Nucleus accumbens (tissue), 56 donors: ENCODE data around the gene TINCR.
"Not testable (repeated sequence)": the region's sequence is repeated elsewhere in the genome, so short reads cannot be mapped to it uniquely, and the experiment has no call there.

ENCODE experiments used
- DNase-seq, 56 donors: peaks; one replicate each; lab custom pipeline; 2025; lab: John Stamatoyannopoulos, UW

TINCR gene

DNA sequence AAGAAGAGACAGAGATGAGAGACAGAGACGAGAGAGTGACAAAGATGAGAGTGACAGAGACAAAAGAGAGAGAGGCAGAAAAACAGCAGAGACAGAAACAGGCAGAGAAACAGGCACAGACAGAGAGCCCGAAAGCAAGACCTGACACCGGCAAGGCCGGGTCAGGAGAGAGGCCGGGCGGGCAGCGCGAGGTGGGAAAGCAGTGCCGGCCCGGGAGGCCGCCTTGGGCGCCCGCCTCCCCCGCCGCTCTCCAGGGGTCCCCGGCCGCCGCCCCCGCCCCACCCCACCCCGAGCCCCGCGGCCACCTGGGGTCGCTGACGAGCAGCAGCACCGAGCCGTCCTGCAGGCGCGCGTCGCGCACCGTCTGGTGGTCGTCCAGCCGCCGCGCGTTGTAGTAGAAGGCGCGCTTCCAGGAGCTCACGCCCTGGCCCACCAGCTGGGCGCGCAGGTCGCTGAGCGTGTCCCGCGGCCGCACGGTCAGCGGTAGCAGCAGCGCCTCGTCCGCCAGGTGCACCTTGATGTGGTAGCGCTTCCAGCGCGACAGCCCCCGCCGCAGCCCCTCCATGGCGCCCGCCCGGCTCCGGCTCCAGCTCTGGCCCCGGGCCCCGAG lies at the start of gene TINCR:
Gene TINCR (minus strand): TSS at position 594 of the 610 bp plus-strand sequence.
- DNase-seq: no peak

DNA sequence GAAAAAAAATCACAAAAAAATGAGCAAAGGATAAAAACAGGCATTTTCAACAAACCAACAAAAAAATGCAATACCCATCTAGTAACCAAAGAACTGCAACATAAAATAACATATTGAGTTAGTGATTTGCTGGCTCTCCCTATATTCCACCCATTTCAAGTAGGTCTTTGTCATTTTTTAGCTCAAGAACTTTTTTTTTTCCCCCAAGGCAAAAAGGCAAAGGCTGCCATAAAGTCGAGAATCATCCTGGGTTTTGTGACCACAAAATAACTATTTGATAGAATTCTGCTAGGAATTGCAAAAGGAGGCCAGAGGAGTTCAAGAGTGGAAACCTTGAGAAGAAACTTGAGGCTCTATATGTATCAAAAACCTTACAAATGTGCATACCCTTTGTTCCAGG lies 49.3 kb upstream of the TINCR start:
- no peak for DNase-seq

DNA sequence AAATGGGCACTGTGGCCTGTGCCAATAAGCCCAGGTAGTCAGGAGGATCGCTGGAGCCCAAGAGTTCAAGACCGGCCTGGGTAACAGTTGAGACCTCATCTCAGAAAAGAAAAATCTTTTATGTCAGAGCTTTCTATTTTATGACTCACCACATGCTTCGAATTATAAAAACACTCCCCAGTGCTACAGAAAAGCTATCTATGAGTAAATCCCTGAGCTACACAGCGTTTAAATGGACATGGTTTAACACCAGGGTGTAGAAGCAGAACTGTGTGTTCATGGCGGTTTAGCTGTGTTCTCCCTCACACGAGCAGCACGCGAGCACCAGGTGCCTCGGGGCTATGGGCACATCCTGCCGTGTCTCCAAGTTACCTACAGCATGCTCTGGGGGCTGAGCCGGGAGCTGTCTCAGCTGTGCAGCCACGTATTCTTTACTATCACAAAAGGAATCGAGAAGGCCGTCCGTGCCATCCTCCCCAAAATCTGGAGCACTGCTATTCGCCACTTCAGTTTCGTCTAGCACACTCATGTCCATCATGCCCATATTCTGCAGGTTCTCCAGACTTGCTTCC lies 48.1 kb upstream of the TINCR start:
- DNase-seq: no peak

DNA sequence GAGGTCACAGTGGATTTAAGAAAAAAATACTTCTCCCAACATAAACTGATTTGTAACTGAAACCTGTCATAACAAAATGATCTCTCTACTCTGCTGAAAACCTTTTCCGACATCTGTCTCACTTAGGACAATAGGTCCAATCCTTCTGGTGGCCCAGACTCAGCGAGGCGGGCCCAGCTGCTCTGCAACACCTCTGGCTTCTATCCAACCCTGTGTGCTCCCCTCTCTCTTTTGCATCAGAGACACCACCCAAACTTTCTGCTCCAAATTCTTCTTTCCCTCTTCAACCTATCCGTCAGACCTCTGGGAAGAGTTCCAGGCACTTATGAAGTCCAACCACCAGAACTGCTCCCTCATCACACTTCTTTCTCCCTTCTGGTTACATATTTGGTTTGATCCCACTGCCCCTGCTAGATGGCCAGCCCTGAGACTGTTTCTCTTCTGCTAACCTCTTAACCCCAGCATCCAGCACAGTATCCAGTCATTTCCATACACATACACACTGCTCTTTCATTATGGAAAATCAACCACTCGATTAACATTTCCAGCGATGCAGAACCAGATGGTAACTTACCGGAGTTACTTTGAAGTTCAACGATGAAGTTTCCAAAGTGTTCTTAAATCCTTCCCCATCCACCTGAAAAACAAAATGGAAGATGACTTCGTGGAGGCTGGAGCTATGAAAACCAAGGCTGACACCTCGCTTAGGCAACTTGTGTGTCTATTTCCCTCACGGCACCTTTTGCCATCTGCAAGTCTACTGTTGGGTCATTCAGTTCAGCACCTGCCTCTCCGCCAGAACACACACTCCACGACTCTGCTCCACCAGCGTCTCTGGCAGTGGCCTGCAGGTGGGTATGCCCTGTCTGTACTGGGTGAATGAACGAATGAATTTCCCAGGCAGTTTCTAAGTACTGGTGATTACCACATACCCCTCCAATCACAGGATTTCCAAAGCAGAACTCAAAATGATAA lies 45.4 kb upstream of the TINCR start:
- no peak for DNase-seq

DNA sequence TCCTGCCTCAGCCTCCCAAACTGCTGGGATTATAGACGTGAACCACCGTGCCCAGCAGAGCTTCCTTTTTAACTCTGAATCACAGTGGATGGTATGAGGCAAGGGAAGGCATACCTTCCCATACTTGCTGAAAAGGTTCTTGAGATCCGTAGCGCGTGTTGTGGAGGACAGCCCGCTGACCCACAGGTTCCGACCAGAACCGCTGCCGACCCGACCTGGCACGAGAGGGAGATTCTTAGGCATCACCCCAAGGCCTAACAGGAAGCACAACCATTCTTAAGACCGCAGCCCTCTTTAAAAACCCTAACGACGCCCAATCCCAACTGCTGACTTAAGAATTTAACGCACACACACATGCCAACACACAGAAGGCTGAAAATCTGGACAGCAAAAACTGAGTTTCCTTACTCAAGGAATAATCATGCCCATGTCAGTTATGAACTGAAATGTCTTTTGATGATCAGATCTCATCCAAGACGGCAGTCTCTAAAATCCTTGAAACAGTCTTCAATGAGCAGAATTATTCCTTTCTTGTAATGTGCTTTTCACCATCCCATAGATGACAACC lies 42.2 kb upstream of the TINCR start:
- no peak for DNase-seq

DNA sequence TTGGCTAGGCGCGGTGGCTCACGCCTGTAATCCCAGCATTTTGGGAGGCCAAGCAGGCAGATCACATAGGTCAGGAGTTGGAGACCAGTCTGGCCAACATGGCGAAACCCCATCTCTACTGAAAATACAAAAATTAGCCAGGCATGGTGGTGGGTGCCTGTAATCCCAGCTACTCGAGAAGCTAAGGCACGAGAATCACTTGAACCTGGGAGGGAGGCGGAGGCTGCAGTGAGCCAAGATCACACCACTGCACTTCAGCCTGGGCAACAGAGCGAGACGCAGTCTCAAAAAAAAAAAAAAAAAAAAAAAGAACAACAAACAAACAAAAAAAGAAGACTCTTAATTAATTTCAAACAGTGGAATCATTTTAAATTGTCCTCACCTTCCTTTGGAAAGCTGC lies 41.0 kb upstream of the TINCR start:
- not testable (repeated sequence) for DNase-seq

DNA sequence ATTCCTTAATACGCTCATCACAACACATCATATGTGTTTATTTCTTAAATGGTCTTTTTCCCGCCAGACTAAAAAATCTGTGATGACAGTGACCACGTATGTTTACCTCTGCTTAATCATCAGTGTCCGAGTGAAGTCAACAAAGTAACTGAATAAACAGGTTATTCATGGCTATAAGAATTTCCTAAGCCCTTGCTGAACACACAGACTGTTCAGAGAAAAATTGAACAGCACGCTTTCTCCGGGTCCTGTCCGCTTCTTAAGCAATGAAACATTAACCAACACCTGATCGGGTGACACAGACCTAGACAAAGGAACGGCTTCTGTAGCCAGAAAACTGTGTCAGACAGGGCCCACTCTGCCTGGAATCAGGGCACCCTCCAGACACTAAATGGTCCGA lies 40.5 kb upstream of the TINCR start:
- no peak for DNase-seq

DNA sequence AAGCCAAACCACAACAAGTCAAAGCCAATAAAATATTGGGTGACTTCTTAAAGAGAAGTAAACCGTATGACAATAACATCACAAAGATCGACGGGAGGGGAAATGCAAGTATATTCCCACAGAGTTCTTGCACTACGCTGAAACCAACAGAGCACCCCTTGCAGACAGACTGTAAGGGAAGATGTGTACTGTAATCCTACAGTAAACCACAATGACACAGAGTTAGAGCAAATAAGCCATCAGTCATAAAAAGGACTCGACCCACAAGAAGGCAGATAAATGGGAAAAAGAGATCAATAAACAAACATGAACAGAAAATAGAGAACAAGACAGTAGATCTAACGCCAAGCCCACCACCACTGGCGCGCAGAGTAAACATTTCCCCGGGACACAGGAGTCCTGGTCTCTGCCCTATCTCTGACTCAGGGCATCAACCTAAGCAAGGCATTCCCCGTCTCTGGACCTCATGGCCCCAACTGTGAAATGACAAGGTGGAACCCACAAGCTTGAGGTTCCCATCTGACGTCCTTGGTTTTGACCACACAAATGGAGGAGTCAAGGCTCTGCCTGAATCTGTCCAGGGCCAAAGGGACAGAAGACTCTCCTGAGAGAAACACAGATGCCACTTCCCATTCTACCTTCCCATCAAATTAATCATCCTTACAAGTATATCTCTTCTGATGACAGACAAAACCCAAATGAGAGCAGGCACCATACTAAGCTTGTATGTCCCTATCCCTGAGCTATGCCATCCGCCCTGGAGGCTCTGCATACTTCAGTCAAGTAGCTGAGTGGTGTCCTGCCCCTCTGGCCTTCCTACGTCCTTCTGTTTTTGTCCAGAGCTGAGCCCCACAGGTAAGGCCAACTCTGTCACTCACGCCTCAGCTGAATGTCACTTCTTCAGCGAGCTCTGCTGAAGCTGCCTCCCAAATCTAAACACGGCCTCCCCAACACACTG lies 39.8 kb upstream of the TINCR start:
- no peak for DNase-seq

DNA sequence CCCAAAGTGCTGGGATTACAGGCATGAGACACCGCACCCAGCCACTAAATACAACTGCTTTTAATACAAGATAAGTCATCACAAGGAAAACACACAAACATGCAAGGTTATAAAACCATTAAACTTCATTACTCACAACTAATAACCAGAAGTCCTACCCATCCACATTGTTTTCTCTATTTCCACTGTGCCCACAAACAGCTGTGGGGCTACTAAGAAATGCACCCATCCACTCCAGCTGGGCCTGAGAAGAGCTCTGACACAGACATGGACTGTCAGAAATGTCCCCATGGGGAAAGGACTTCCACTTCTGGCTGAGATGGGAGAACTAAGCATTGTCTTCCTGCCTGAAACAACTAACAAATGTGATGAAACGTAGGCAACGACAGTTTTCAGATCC lies 37.6 kb upstream of the TINCR start:
- no peak for DNase-seq

DNA sequence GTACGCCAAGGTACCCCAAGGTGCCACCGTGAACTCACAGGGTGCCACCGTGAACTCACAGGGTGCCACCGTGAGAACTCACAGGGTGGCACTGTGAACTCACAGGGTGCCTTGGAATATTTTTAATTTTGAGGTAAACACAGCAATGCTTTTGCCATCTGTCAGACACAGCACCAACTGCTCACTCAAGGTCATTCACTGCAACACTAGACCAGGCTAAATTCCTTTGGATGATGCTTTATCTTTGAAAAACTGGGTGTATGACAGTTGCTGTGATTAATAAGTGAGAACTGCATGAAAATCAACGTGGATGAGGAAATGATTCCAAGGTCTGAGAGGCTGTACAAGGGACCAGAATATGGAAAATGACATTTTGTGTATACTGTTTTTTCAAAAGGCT lies 35.9 kb upstream of the TINCR start:
- no peak for DNase-seq

DNA sequence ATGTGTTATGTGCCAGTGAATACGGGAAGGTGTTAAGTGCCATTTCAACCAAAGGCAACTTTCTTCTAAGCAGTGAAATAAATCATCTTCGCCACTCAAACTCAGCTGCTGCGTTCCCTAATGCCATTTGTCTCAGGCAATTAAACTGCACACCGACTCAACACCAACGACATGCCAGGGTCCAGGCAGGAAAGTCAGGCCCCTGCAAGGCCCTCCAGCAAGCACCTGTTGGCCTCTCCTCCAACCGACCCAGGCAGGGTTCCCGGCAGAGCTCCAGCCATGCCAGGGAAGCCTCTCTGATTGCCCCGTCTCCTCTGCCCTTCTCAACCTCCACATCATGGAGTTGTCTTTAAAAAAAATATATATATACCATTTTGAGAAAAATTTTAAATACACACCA lies 33.0 kb upstream of the TINCR start:
- DNase-seq: no peak

DNA sequence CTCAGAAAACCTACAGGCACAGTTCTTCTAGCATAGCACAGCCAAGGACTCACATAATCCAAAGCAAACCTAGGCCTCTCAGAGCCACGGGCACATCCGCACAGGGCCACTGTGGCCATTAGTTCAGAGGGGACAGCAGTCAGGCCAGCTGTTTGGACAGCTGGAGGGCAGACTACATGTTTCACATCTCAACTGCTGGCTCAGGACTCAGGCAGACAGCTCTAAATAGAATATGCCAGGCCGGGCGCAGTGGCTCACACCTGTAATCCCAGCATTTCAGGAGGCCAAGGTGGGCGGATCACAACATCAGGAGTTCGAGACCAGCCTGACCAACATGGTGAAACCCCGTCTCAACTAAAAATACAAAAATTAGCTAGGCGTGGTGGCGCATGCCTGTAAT lies 28.0 kb upstream of the TINCR start:
- DNase-seq: no peak

DNA sequence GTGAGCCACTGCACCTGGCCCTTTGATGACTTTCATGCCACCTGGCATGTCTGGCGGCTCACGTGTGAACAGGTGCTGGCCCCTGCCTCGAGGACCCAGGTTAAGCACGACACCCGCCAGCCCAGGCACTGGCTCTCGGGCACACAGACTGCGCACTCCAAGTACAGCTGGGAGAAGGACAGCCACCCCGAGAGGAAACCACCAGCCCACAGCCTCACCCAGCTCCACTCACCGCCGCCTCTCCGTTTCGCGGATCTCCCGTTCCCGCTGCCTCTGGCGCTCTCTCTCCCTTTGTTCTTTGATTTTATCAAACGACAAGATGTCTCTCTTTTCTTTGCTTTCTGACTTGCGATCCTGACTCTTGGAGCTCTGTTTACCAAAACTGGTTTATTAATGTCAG lies 27.4 kb upstream of the TINCR start:
- no peak for DNase-seq

DNA sequence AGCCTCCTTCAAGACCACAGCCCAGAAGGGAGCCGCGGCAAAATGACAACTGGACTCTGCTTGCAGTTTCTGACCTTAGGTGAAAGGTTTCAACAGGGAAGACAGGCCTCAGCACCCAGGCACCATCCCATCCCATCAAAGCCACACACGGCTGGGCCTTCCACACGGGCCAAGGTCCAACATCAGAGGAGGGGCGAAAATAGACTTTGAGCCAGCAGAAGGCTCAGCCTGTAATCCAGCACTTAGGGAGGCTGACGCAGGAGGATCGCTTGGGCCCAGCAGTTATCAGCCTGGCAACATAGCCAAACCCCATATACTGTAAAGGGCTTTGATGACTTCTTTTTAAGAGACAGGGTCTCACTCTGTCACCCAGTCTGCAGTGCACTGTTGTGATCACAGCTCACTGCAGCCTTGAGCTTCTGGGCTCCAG lies 26.8 kb upstream of the TINCR start:
- DNase-seq: no peak

DNA sequence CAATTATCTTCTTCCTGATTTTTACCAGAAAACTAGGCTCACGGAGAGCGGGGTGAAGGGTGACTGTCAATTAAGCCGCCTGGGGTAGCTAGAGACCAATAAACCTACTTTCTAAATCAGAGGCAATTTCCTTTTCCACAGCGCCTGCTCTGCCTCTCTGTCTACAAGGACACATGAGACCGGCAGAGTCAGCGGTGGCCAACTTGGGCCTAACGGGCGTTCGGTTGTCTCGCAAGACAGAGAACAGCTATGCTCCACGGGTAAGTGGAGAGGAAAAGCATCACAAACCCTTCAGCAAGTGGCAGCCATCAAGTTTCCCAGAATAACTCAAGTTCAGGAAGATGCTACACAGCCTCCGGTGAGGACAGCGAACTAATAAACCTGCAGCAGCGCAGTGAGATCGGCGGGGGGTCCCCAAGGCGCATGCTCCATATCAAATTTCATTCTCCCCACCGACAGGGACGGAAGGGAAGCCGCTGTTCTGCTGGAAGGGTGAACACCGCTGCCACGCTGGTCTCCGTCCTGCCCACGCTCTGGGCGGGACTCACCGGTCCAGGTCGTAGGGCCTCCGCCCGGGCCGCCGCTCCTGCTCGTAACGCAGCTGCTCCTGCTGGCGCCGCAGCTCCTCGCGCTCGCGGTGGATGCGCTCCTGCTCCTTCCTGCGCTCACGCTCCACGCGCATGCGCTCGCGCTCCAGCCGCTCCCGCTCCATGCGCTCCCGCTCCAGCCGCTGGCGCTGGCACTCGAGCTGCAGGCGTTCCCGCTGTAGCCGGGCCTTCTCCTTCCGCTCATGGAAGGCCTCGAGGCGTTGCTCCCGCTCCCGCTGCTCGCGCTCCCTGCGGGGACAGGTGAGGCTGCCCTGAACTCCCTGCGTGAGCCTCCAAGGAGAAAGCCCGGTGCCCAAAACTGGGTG lies 25.8 kb upstream of the TINCR start:
- DNase-seq: no peak

DNA sequence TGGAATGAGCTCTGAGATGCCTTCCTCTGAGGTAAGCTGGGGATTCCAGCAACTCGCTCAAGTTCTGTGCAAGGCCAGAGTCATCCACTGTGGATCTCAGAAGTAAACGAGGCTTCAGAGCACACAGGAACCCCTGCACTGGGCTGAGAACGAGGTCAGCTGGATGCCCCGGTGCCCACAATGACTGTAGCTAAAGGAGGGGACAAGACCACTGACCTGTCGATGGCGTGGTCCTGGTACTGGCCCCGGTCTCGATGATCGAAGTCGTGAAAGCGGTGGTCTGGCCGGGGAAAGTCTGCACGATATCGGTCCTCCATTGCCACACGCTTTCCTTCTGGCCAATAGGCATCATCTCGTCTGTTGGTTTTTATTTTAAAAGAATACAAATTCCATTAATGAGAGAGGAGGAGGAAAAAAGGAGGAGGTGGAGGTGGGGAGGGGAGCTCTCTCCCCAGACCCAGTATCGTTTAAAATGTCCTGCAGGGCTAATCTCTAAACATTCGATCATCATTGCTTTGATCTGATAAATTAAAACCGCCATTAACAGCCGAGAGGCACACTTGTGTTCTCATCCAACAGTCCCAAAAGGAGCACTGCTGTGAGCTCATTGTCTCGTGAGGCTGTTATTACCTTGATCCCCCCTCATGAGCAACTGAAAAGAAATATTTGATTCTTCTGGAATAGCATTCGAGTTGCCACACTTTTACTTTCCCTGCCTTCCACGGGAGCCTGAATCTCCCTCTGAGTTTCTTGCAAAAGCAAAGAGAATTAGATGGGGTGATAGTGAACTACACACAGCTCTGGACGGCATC lies 25.0 kb upstream of the TINCR start:
- no peak for DNase-seq

DNA sequence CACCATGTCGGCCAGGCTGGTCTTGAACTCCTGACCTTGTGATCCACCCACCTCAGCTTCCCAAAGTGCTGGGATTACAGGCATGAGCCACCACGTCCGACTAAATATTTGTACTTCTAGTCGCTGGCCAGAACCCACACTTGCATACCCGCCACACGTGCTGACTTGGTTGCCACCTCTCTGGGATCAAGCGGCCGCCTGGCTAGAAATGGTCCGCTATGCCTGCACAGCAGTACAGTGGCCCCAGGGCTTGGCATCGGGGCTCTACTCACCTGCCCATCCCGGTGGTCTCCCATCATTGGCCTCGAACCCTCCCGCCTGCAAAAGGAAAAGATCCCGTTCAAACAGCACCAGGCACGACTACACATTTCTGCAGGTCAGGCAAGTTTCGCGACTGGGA lies 23.7 kb upstream of the TINCR start:
- no peak for DNase-seq

DNA sequence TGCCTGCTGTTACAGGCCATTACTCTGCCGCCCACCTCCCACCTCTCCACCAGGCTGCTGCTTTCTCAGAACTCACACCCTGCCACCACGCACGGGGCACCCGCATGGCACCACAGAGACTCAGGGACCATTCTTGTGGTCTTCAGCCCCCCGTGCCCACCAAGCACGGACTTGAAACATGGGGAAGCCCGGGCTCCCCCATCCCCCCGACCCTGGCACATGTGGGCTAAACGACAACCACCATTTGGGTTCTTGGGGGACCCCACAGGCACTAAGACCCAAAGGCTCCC lies 23.1 kb upstream of the TINCR start:
- no peak for DNase-seq
